DMS153 treated with DMSO at 0.1 percent for 48 hours (cell line): ENCODE data around the gene EHD4.

ENCODE experiments used
- DNase-seq: peaks from one replicate; lab custom pipeline; 2025; ENCODE audit not compliant: unreplicated experiment; lab: John Stamatoyannopoulos, UW

Gene EHD4

GRCh38 chr15:41866263-41866703, 106.1 kb downstream of the EHD4 start:
- no peak for DNase-seq

DNA sequence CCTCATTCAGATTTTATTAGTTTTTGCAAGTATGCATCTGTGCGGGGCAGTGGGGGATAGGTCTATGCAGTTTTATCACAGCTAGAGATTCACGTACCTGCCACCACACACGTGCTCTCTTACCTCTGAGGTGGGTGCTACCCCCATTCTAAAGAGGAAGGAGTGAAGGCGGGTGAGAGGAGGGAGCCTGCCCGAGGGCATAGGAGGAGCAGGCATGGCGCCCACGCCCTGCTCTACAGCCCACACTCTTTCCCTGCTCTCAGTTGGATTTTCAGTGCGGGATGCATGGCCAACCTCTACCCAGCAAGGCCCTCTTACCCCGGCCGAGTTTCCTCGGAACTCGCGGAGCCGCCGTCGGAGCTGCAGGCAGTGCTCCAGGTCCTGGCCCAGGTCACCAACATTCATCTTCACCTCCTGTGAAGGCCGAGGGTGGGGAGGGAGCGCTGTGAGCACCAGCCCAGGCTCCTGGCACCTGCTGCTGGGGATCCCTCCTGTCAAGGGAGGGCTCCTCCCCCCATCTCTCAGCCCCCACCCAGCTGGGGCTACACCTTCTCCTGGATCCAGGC, 106.8 kb downstream of the EHD4 start:
- no peak for DNase-seq

GRCh38 chr15:41862515-41863116, 109.7 kb downstream of the EHD4 start:
- peak; percentile 36 for DNase-seq

GRCh38 chr15:41861736-41862356, 110.5 kb downstream of the EHD4 start:
- DNase-seq, result no peak

DNA sequence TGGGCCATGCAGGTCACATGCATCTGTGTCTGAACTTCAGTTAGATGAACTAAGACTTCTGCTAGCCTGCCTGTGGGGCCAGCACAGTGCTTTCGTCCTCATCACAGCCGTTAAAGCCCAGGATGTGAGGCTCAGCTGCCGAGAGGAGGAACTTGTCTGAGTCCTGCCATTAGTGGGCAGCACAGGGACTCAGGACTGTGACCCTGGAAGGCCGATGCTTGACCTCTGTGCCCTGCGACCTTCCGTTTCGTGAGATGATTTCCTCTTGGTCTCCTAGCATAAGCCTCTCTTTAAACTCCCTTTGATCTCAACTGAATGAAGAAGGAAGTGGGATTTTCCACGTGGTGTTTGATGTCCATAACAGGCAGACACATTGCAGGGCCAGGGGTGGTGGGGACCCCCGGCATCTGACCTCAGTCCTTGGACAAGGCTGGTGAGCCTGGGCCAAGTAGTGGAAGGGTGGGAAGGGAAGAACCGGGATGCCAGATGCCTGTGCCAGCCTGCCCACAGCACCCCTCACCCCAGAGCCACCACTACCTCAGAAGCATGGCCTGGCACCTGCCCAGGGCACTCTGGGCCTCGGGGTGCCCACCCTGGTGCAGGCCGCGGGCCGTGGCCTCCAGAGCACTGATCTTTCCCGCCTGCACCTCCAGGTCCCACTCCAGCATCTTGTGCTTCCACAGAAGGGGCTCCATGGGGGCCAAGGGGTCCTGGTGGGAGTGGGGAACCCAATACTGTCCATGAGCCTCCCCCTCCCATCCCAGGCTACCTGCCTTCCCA, 112.1 kb downstream of the EHD4 start:
- no peak for DNase-seq

- no peak for DNase-seq
Observed at GRCh38 chr15:41858756-41859155, 113.6 kb downstream of the EHD4 start.

GRCh38 chr15:41857316-41857715, 115.0 kb downstream of the EHD4 start:
- no peak for DNase-seq

DNA sequence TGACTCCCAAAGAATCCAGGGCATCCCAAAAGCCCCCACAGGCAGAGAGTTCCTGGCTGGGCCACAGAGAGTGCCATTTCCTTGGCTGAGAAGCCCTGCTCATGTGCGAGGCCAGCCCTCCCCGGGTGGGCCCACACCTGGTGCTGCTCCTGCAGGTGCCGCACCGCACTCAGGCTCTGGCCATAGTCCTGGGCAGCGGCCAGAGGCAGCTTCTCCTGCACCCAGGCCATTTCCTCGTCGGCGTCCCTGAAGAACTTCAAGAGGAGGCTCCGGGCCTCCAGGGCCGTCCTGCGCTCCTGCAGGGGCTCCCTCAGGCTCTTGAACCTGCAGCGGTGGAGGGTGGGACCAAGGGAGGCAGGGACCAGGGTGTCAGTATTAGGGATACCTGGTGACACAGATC, 115.6 kb downstream of the EHD4 start:
- DNase-seq, result no peak

GRCh38 chr15:41856262-41856661, 116.1 kb downstream of the EHD4 start:
- no peak for DNase-seq

GRCh38 chr15:41855261-41855961, 116.9 kb downstream of the EHD4 start:
- no peak for DNase-seq

DNA sequence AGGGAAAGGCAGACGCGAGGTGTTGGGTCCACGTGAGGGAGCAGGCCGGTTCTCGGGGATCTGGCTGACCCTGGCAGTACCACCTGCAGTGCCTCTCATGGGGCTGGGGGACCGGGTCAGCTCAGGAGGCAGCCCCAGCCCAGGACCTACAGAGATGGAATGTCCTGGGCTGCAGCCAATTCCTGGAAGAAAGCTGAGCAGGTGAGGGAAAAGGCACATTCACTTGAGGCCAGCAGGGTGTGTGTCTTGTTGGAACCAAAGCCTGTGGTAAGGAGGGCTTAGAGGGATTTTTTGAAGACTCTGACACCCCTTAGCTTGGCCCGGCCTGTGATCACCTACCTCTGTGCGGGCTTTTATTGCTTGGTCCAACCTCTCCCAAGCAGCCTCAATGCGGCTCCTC, 117.9 kb downstream of the EHD4 start:
- no peak for DNase-seq

DNA sequence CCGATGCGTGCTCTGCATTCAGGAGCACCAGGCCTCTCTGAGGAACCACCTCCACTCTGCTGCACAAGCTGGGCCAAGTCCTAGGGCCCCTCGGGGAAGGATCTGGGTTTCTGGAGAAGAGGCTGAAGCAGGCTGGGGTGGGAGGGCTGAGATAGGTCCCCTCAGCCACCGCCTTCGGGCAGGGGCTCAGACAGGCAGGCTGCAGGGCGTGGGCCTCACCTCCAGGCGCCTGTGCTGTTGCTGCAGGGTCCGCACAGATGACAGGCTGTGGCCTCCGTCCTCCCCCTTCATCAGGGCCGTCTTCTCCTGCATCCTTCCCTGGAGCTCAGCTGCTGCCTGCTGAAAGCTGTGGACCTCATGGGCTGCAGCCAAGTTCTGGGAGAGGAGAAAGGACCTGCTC, 118.5 kb downstream of the EHD4 start:
- no peak for DNase-seq

- no peak for DNase-seq
Observed at GRCh38 chr15:41852736-41853590, 119.4 kb downstream of the EHD4 start.

DNA sequence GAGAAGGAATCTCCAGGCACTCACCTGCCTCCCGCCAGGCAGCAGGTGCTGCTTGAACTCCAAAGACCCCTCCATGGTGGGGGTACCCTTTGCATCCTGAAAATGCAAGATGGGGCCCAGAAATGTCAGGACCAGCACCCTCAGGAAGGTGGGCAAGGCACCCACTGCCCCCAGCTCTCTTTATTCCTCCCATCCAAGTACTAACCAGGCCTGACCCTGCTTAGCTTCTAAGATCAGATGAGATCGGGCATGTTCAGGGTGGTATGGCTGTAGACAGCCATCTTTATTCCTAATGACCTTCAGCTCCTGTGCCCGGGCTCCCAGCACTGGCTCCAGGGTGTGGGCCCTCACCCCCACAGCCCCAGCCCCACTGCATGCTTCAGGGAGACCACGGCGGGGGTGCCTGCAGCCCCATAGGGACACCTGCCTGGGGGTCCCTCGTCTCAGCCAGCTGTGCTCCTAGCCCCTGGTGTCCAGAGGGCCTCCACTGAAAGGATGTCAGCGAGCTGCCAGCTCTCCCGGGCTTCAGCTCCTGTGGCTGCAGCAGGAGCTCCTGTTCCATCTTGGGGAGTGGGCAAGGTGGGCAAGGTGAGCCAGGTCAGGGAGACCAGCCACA, 120.5 kb downstream of the EHD4 start:
- DNase-seq, result no peak

- DNase-seq, result no peak
Observed at GRCh38 chr15:41851167-41851523, 121.2 kb downstream of the EHD4 start.

- no peak for DNase-seq
Observed at GRCh38 chr15:41850482-41851166, 121.7 kb downstream of the EHD4 start.

- no peak for DNase-seq
Observed at GRCh38 chr15:41849861-41850260, 122.5 kb downstream of the EHD4 start.

DNA sequence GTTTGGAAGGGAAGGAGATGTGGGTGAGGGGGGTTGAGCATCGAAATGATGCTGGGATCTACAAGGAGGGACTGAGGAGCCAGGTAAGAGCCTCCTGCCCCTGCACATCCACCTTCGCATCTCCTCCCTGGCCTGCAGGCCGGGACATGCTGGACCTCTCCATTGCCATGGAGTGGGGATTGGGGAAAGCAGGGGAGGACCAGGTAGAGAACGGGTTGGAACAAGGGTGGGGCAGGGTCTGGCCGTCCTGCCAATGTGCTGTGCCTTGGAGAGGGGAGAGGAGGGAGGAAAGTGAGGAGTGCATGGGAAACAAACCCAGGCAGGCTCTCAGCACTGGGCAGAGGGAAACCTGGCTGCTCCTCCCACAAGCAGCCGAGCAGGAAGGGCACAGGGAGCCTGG, 123.2 kb downstream of the EHD4 start:
- no peak for DNase-seq

DNA sequence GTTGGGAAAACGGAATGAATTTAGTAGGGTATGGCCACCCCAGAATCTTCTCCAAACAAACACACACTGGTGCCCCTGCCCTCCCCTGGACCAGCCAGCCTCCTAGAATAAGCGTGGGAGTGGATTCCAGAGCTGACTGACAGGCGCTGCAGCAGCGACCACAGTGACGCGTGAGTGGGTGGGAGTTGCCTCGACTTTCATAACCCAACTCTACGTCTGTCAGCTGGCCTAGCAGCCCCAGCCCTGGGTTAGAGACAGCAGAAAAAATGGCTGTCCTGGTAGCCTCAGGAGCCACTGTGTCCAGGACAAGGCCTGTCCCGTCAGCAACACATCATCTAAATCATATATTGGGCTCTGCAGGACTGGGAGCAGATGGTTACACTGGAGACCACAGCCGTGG, 123.7 kb downstream of the EHD4 start:
- DNase-seq, result no peak

DNA sequence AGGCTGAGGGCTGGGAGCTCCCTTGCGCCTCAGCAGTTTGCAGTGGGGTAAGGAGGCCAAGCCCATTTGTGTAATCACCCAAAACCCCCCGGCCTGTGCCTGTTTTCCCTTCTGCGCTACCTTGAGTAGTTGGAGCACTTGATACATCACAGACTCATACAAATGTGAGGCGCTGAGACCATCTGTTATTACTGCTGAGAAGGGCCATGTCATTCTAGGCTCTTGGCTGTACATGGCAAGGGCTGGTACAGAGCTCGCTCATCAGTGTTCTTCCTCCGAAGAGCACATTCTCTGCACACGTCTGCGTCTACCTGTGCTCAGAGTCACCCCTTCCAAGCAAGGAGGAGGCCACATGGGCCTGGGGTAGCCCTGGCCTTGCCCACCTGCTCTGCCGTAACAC, 124.4 kb downstream of the EHD4 start:
- no peak for DNase-seq
